Karpas-422 (cell line): ENCODE results near the gene IL12RB1. TPM values are rescaled to one million over a fixed set of nuclear protein-coding genes. Genes with fewer than 3 reads are reported as not detected.
A peak's percentile ranks its signal among the peaks of the same experiment; 100 is the strongest.

Experiments
- DNase-seq: peaks from one replicate; pipeline ENCODE4 v3.0.0-alpha.2; 2015
- H2AFZ ChIP-seq: fragments of 200-600 bp; sonication (generic); 2 replicates; pipeline ENCODE4 v1.6.1; 2014; ENCODE audit warnings: antibody characterized with exemption, low read length, mixed read lengths
- H3K27ac ChIP-seq: fragments of 200-600 bp; sonication (generic); 2 replicates; pipeline ENCODE4 v1.5.1; 2014; ENCODE audit warnings: mild to moderate bottlenecking, low read length, moderate library complexity
- H3K27me3 ChIP-seq: fragments of 200-600 bp; sonication (generic); 2 replicates; pipeline ENCODE4 v1.6.1; 2014; ENCODE audit warnings: low read length, mixed read lengths
- H3K36me3 ChIP-seq: fragments of 200-600 bp; sonication (generic); 2 replicates; pipeline ENCODE4 v1.6.1; 2014; ENCODE audit warnings: low read length, mixed read lengths; ENCODE audit not compliant: insufficient read depth
- H3K4me1 ChIP-seq: fragments of 200-600 bp; sonication (generic); 2 replicates; pipeline ENCODE4 v1.6.1; 2014; ENCODE audit warnings: mild to moderate bottlenecking, low read length, mixed read lengths
- H3K4me2 ChIP-seq: fragments of 200-600 bp; sonication (generic); 2 replicates; pipeline ENCODE4 v1.6.1; 2014; ENCODE audit warnings: low read length, low read depth, mild to moderate bottlenecking; ENCODE audit not compliant: poor library complexity, severe bottlenecking
- H3K4me3 ChIP-seq: fragments of 200-600 bp; sonication (generic); 2 replicates; pipeline ENCODE4 v1.5.1; 2014; ENCODE audit warnings: mild to moderate bottlenecking, antibody characterized with exemption, low read length, mixed read lengths
- H3K79me2 ChIP-seq: fragments of 200-600 bp; sonication (generic); 2 replicates; pipeline ENCODE4 v1.6.1; 2014; ENCODE audit warnings: mild to moderate bottlenecking, low read length, mixed read lengths
- H3K9ac ChIP-seq: fragments of 200-600 bp; sonication (generic); 2 replicates; pipeline ENCODE4 v1.6.0; 2014; ENCODE audit warnings: low read length
- H3K9me2 ChIP-seq: fragments of 200-600 bp; sonication (generic), shearing (Covaris generic); replicated peaks from 2 replicates; pipeline ENCODE4 v1.6.0; 2014; ENCODE audit warnings: mild to moderate bottlenecking, low read length, moderate library complexity; ENCODE audit not compliant: insufficient read depth
- H3K9me3 ChIP-seq: fragments of 300-700, 200-600 bp; sonication (generic); 2 replicates; pipeline ENCODE4 v1.6.1; 2014; ENCODE audit warnings: low read length, mixed read lengths
- H4K20me1 ChIP-seq: fragments of 200-600 bp; sonication (generic); 2 replicates; pipeline ENCODE4 v1.6.1; 2014; ENCODE audit warnings: mild to moderate bottlenecking, antibody characterized with exemption, low read length, low read depth; ENCODE audit not compliant: insufficient read depth
- total RNA-seq: library from RNA; depleted of rRNA; stranded (reverse); fragments of >200 nt; shearing (Covaris generic); gene quantifications from 2 replicates; pipeline ENCODE4 v1.2.3, GENCODE V29; 2014; ENCODE audit warnings: low replicate concordance

IL12RB1 gene
- total RNA-seq, 1 experiment from 2014 or later = 6.1 TPM

DNA sequence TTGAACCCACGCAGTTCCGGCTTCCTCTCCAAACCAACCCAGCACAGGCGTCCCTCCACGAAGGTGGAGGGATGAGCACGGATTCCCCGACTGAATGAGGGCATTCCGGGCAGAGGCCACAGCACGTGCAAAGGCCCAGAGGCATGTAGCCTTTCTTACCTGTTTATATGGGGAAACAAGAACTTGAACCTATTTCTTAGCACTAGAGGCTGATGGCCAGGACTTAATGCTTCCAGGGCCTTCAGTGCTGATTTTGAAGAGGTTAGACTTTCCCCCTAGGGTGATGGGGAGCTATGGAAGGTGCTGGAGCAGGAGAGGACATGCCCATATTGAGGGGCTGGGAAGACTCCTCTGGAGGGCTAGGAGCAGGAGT, 12.9 kb upstream of the IL12RB1 start:
- H3K79me2 ChIP-seq = no peaks in the 10 kb centered on the region
- DNase-seq = no peak
- peak overlapping the region; percentile 76 for H3K9ac ChIP-seq
- peaks cover 52% of the 10 kb centered on the region for H3K4me1 ChIP-seq
- no peaks in the 10 kb centered on the region for H3K9me3 ChIP-seq
- no peak overlapping the region for H2AFZ ChIP-seq
- peak overlapping the region; percentile 73 for H3K4me3 ChIP-seq
- H3K27ac ChIP-seq = peak overlapping the region; percentile 88
- no peaks in the 10 kb centered on the region for H3K27me3 ChIP-seq
- H3K36me3 ChIP-seq = no peaks in the 10 kb centered on the region
- peak overlapping the region; percentile 77 for H3K4me2 ChIP-seq
- H4K20me1 ChIP-seq = no peaks in the 10 kb centered on the region
- H3K9me2 ChIP-seq = no peaks in the 10 kb centered on the region

DNA sequence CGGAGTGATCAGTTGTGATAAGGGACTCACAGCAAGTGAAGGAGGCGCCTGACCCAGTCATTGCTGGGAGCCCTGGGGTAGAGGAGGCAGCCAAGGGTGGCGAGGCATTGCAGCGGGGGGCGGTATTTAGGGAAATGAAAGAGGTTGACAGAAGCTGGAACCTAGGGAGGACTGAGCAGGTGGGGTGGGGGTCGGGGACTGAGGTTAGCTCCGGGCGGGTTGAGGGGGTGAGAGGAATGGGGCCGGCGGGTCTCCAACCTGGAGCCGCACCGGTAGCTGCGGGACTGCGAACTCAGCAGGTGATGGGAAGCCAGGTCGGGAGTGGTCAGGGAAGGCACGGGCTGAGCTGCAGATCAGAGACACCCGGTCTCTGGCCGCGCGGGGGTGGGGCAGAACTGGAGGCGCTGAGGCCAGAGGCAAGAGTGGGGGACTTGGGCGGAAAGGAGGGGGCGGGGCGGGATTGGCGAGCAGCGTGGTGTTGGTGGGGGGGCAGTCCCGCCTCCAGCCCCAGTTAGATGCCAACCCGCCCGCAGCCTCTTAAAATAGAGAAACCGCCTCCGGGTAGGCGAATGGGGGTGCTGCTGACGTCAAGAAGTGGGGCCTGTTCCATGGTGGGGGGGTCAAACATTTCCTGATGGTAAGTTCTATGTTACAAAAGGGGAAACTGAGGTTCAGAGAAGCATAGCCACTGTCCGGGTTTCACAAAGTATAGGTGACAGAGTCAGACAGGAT, 12.3 kb upstream of the IL12RB1 start:
- no peaks in the 10 kb centered on the region for H3K9me2 ChIP-seq
- no peaks in the 10 kb centered on the region for H3K9me3 ChIP-seq
- H3K4me3 ChIP-seq = peak overlapping the region; percentile 73
- peak overlapping the region; percentile 88 for H3K27ac ChIP-seq
- peaks cover 47% of the 10 kb centered on the region for H3K4me1 ChIP-seq
- H3K4me2 ChIP-seq = peak overlapping the region; percentile 77
- no peak overlapping the region for H2AFZ ChIP-seq
- no peaks in the 10 kb centered on the region for H3K36me3 ChIP-seq
- DNase-seq = peak; percentile 97
- no peaks in the 10 kb centered on the region for H3K79me2 ChIP-seq
- peak overlapping the region; percentile 76 for H3K9ac ChIP-seq
- no peaks in the 10 kb centered on the region for H4K20me1 ChIP-seq
- no peaks in the 10 kb centered on the region for H3K27me3 ChIP-seq

- peak; percentile 62 for DNase-seq
- H3K9me2 ChIP-seq = no peaks in the 10 kb centered on the region
- H4K20me1 ChIP-seq = no peaks in the 10 kb centered on the region
- 0 out of 2 replicates have a peak overlapping the region, but pooled peaks have one; percentile 41 for H2AFZ ChIP-seq
- H3K9me3 ChIP-seq = no peaks in the 10 kb centered on the region
- no peaks in the 10 kb centered on the region for H3K27me3 ChIP-seq
- H3K9ac ChIP-seq = peak overlapping the region; percentile 76
- H3K4me1 ChIP-seq = peaks cover 39% of the 10 kb centered on the region
- H3K4me3 ChIP-seq = peak overlapping the region; percentile 73
- no peaks in the 10 kb centered on the region for H3K36me3 ChIP-seq
- no peaks in the 10 kb centered on the region for H3K79me2 ChIP-seq
- H3K27ac ChIP-seq = peak overlapping the region; percentile 88
- H3K4me2 ChIP-seq = peak overlapping the region; percentile 77
Observed at GRCh38 chr19:18097993-18098890, 11.5 kb upstream of the IL12RB1 start.

- Histone ChIP-seq H3K9me3 (no peaks in the 10 kb centered on the region), H3K27me3 (no peaks in the 10 kb centered on the region), H3K27ac (peak within 1 kb of the TSS; percentile 88), H3K4me3 (peak within 1 kb of the TSS; percentile 73), H3K4me1 (peaks cover 32% of the 10 kb centered on the region), H3K4me2 (peak within 1 kb of the TSS; percentile 77), H3K9ac (peak within 1 kb of the TSS; percentile 76), H2AFZ (0 out of 2 replicates have a peak within 1 kb of the TSS, but pooled peaks have one; percentile 41), H3K79me2 (no peaks in the 10 kb centered on the region), H4K20me1 (no peaks in the 10 kb centered on the region), H3K36me3 (no peaks in the 10 kb centered on the region), H3K9me2 (no peaks in the 10 kb centered on the region)
- peak; percentile 96 for DNase-seq
Observed at GRCh38 chr19:18097217-18097992, 10.7 kb upstream of the IL12RB1 start, which contains the start of gene MAST3. TSS of gene MAST3 (plus strand) at chr19:18097778. CDS start at chr19:18097793, 15 bp downstream.

DNA sequence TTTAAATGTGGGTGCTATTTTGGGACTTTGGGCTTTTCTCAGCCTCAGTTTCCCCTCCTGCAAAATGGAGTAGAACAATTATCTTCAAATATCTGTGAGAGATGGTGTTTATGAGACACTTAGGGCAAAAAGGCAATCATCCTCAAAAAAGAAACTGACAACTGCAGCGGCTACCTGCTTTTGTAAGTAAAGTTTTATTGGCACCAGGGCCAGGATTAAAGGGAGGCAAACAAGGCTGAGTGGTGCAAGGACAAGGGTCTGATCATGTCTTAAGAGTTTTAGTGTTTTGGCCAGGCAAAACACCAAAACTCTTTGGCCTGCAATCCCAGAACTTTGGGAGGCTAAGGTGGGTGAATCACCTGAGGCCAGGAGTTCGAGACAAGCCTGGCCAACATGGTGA, 9.5 kb upstream of the IL12RB1 start:
- no peaks in the 10 kb centered on the region for H3K79me2 ChIP-seq
- H4K20me1 ChIP-seq = no peaks in the 10 kb centered on the region
- no peak for DNase-seq
- no peaks in the 10 kb centered on the region for H3K9me2 ChIP-seq
- H3K27ac ChIP-seq = no peak overlapping the region
- no peaks in the 10 kb centered on the region for H3K9me3 ChIP-seq
- no peaks in the 10 kb centered on the region for H3K27me3 ChIP-seq
- no peak overlapping the region for H2AFZ ChIP-seq
- H3K4me1 ChIP-seq = peaks cover 38% of the 10 kb centered on the region
- H3K4me3 ChIP-seq = no peak overlapping the region
- H3K4me2 ChIP-seq = no peak overlapping the region
- H3K9ac ChIP-seq = no peak overlapping the region
- H3K36me3 ChIP-seq = no peaks in the 10 kb centered on the region

- no peaks in the 10 kb centered on the region for H3K9me2 ChIP-seq
- H2AFZ ChIP-seq = no peak overlapping the region
- H3K9me3 ChIP-seq = no peaks in the 10 kb centered on the region
- peaks cover 43% of the 10 kb centered on the region for H3K4me1 ChIP-seq
- H3K9ac ChIP-seq = no peak overlapping the region
- H3K27me3 ChIP-seq = no peaks in the 10 kb centered on the region
- peak; percentile 64 for DNase-seq
- no peak overlapping the region for H3K27ac ChIP-seq
- H3K4me2 ChIP-seq = no peak overlapping the region
- H3K36me3 ChIP-seq = no peaks in the 10 kb centered on the region
- no peaks in the 10 kb centered on the region for H4K20me1 ChIP-seq
- no peaks in the 10 kb centered on the region; the same call in 1 of the 2 replicates for H3K79me2 ChIP-seq
- H3K4me3 ChIP-seq = no peak overlapping the region
Observed at GRCh38 chr19:18093439-18094161, 6.9 kb upstream of the IL12RB1 start.

DNA sequence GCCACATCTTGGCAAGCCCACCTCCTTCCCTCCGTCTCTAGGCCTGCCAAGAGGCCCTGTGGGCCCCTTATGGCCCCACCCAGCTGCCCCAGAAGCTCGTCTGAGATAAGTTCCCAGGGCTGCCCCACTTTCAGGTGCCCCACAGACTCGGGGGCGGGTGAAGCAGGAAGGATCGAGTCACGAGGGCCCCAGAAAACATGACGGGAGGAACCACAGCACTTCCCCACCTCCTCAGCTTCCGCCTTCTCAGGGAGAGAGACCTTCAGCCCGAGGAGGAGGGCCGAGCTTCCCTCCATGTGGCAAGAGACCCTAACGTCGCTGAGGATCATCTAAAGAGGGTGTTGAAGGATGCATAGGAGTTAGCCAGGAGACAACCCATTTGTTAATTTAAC, 4.5 kb upstream of the IL12RB1 start:
- H3K4me3 ChIP-seq = no peak overlapping the region
- peak overlapping the region; percentile 11 for H3K4me2 ChIP-seq

More for the DNA sequence above, 4.5 kb upstream of the IL12RB1 start:
- Histone ChIP-seq H3K36me3 (no peaks in the 10 kb centered on the region), H3K27me3 (no peaks in the 10 kb centered on the region), H2AFZ (peak overlapping the region; percentile 13), H3K9ac (peak overlapping the region; percentile 34), H3K9me3 (no peaks in the 10 kb centered on the region), H3K79me2 (no peaks in the 10 kb centered on the region; the same call in 1 of the 2 replicates), H3K9me2 (no peaks in the 10 kb centered on the region), H3K27ac (peak overlapping the region; percentile 89), H4K20me1 (no peaks in the 10 kb centered on the region), H3K4me1 (peaks cover 47% of the 10 kb centered on the region)
- peak; percentile 84 for DNase-seq
